ELF-1 (cell line): ENCODE measurements around the gene TRAF3.
"Not testable (repeated sequence)": the region's sequence is repeated elsewhere in the genome, so short reads cannot be mapped to it uniquely, and the experiment has no call there.

Experiments used
- DNase-seq: peaks from one replicate; pipeline ENCODE4 v3.0.0-alpha.2; 2016; ENCODE audit warnings: low read depth, low spot score

Gene TRAF3

GRCh38 chr14:102752239-102752847, 24.9 kb upstream of the TRAF3 start:
- no peak for DNase-seq

DNA sequence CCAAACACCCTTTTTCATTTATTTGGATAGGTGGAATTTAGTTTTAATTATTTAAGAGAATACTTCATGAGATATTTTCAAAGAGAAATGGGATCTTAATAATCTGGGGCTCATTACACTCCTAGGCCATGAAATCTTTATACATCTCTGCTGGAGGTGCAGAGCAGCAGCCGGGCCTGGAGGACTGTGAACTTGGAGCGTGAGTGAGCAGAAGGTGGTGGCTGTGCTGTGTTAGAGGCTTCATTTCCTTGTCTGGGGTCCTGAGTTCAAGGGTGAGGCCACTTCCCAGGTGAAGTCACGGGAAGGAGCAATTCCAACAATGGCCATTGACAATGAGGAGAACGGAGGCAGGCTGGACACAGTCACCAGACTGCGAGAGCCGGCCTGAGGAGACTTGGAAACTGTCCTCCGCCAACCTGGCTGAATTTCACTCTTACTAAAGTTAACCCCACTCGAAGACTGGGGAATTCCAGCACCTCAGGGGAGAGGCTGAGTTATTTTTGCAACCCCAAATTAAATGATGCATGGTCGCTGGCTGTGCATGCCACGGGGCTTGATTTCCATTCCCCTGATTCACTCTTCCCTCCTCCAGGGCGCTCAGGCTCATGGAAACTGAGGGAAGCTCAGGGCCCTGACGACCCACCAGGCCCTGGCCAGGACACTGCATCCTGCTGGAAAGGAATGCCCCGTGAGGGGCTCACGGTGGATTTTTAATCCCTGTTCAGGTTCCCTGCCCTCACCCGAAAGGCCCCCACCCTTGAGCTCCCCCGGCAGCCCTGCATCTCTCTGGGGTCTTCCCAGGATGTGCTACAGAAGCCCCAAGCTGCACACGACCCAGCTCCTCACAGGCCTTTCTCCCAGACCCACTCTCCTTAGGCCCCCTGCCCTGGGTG, 22.6 kb upstream of the TRAF3 start:
- DNase-seq = no peak

- no peak for DNase-seq
Observed at GRCh38 chr14:102757646-102758045, 19.6 kb upstream of the TRAF3 start.

GRCh38 chr14:102758087-102758486, 19.2 kb upstream of the TRAF3 start:
- no peak for DNase-seq

DNA sequence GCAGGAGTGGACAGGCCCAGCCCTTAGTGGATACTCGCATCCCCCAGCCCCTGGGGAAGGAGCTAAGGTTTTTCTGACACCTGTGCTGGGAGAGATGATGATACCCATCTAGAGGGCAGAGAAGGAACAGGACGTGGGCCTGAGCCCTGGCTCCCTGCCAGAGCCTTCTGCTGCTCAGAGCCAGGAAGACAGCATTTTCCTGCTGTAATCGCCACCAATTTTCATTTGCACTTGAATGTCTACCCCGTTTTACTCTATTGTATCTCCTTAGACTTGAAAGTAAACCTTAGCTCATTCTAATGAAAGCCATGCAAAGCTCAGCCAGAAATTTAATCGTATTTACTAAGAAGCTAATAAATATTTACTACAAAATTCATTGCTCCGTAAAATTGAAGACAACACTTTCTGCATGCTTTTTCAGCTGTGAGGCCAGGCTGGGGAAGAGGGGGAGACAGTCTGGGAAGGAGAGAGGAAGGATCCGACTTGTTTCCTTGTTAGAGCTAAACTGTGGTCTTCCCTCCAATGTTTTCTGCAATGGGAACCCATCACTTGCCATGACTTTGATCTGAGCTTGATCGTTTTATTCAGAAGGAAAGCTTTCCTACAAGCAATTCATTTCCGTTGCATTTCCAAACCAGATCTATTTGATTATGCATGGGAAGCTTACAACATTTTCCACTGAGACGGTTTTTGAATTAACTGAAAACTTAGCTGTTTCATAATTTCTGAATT, 17.6 kb upstream of the TRAF3 start:
- no peak for DNase-seq

DNA sequence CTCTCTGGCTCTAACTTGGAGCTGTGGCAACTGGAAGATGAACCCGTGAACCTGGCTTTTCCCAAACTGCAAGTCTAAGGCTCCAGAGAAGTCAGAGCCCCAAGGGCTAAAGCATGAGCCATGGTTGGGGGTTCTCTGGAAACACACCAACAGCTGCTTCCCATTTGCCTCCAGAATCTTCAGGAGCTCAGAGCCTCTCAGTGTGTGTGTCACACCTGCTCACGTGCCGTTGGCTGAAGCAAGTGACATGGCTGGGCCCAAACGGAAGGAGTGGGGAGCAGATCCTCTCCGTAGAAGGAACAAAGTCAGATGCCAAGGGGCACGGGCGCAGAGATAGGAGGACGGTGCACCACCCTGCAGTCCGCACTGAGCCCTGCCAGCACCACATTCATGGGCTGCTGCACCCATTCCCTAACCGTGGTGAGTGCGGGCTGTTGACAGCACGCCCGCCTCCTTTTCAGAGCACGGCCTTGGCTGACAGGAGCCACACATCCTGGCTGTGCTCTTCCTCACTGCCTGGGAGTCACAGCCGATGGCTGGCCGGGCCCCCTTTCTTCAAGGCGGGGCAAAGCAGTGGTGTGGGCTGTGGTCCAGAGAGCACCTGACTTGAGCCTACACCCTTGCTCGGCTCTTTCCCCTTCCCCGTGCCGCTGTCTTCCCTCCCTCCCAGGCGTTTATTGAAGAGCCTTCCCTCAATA, 16.6 kb upstream of the TRAF3 start:
- DNase-seq = peak; percentile 68

DNA sequence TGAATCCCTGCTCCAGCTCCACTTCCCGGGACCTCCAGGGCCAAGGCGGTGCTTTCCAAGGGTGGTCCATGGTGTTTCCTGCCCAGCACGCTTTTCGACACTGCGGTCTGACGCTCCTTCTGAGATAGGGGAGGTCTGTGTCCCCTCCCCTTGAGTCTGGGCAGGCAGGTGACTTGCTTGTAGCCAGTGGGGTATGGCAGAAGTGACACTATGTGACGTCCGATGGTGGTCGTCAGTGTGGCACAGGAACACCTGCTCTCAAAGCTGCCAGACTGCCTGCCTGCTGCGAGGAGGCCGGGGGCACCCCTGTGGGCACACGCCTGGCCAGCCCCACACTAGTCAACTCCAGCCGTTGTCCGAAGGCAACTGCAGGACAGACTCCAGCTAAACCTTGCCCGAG, 16.0 kb upstream of the TRAF3 start:
- DNase-seq = no peak

GRCh38 chr14:102764220-102764671, 13.0 kb upstream of the TRAF3 start:
- DNase-seq = no peak

DNA sequence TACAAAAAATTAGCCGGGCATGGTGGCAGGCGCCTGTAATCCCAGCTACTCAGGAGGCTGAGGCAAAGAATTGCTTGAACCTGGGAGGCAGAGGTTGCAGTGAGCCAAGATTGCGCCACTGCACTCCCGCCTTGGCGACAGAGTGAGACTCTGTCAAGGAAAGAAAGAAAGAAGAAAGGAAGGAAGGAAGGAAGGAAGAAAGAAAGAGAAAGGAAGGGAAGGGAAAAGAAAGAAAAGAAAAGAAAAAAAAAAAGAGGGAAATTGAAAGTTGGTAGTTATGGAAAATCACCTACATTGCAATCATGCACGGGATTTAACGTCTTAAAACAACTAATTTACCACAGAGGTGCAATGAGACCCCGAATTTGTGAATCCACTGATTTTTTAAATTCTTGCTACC, 11.5 kb upstream of the TRAF3 start:
- DNase-seq = not testable (repeated sequence)

- no peak for DNase-seq
Observed at GRCh38 chr14:102768223-102769048, 8.8 kb upstream of the TRAF3 start.

GRCh38 chr14:102769049-102769327, 8.3 kb upstream of the TRAF3 start:
- DNase-seq = no peak

DNA sequence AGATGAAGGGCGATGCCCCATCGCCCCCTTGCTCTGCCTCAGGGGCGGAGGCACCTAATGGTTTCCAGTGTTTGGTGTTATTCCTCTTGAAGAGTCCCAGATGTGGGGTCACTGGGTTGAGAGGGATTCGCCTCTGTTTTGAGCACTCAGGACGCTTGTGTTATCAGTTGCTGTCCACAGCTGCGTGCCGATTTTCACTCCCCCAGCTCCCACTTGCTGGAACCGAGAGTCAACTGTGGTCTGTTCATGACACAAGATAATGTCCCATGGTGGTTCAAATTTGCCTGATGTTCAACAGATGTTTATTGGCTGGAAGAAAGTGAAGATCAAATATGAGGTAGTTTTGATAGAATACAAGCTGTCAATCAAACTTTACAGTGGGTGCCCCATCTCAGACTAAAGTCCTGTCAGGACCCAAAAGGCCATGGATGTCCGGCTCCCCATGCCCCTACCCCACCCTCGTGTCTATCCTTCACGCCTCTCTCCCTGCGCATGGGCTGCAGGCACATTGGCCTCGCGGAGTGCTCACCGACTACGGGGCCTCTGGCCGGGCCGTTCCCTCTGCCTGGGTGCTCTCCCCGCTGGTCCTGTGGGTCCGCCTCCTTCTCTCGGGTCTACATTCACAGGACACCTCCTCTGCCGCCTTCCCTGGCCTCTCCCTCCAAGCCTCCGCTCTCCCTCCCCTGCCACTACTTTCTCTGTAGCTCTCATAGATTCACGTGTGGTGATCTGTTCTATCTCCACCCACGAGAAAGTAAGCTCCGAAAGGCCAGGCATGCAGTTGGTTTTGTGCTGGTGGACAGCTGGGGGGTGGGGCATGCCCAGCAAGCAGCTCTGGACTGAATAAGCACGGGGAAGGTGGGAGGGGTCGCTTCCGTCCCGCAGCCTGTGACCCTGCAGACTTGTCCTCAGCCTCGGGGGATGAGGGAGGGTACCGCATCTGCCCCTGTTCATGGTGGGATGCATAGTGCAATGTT, 6.8 kb upstream of the TRAF3 start:
- DNase-seq = no peak

GRCh38 chr14:102771144-102771543, 6.1 kb upstream of the TRAF3 start:
- DNase-seq = no peak

DNA sequence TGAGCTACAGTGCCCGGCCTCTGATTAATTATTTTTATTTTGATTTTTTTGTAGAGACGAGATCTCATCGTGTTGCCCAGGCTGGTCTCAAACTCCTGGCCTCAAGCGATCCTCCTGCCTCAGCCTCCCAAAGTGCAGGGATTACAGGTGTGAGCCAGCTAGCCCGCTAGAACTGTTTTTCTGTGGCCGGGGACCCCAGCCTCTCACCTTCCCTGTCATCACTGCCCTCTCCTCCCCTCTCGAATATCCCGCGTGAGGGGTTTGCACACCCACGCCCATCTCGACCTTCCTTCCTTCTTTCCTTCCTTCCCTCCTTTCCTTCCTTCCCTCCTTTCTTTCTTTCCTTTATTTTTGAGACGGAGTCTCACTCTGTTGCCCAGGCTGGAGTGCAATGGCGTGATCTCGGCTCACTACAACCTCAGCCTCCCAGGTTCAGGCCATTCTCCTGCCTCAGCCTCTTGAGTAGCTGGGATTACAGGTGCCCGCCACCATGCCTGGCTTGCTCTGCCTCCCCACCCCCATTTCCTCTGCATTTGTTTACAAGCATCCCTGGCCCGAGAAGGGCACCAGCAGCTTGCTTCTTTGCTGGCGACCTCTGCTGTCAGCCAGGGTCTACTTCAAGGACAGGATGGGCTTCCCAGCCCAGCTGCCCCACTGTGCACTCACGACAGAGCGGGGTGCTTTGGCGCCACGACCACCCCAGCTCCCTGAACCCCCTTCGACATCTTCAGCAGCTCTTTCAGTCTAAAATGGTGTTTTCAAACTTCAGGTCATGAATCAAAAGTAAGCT, 4.3 kb upstream of the TRAF3 start:
- peak; percentile 67 for DNase-seq

GRCh38 chr14:102774391-102775153, 2.7 kb upstream of the TRAF3 start:
- DNase-seq = peak; percentile 86

- peak; percentile 38 for DNase-seq
Observed at GRCh38 chr14:102775855-102776760, 1.1 kb upstream of the TRAF3 start.

DNA sequence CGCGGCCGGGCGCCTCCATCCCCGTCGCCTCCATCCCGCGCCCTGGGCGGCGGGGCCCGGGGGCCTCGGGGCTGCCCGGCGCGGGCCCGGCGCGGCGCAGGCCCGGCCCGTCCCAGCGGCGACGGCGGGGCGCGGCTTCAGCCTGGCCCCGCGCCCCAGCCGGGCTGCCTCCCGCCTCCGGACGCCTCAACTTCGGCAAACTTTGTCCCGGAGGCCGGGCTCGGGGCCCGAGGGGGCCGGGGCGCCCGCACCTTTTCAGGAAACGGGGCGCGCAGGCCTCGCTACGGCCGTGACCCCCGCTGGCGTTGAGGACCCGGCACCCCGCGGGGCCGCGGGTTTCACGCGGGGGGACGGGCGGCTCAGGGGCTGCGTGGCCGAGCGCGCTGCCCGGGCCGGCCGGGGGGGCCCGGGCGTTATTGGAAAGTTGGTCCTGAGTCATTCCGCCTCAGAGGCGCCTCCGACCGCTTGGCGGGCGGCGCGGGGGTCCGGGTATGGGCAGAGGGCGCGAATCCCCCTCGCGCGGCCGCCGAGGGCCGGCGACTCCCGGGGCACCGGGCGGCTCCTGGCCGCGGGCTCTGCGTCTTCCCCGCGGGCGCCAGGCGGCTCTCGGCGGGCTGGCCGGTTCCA, 575 bp downstream of the TRAF3 start:
- no peak for DNase-seq
